Neural cell (in vitro differentiated cells): ENCODE data around the gene NTRK2.

ENCODE experiments used
- EP300 ChIP-seq: fragments of 450-650 bp; conservative IDR thresholded peaks from 2 replicates; pipeline ENCODE4 v1.6.1; 2014; ENCODE audit warnings: antibody characterized with exemption, mild to moderate bottlenecking, moderate library complexity; ENCODE audit not compliant: poor library complexity, severe bottlenecking
- EZH2 ChIP-seq: fragments of 200-600, 300-800 bp; shearing (Covaris generic), sonication (generic); IDR thresholded peaks from 2 replicates; pipeline ENCODE4 v1.6.1; 2014; ENCODE audit warnings: antibody characterized with exemption, low read length, borderline replicate concordance, mild to moderate bottlenecking; ENCODE audit not compliant: insufficient read depth, poor library complexity, severe bottlenecking
- MXI1 ChIP-seq: fragments of 450-650 bp; conservative IDR thresholded peaks from 2 replicates; pipeline ENCODE4 v1.6.1; 2014; ENCODE audit warnings: antibody characterized with exemption, mild to moderate bottlenecking; ENCODE audit not compliant: poor library complexity, severe bottlenecking
- POLR2AphosphoS5 ChIP-seq: IDR thresholded peaks from 2 replicates; pipeline ENCODE4 v1.6.1; 2012
- RAD21 ChIP-seq: fragments of 450-650 bp; conservative IDR thresholded peaks from 2 replicates; pipeline ENCODE4 v1.6.1; 2014; ENCODE audit warnings: antibody characterized with exemption, mild to moderate bottlenecking, moderate library complexity
- SMC3 ChIP-seq: fragments of 450-650 bp; conservative IDR thresholded peaks from 2 replicates; pipeline ENCODE4 v1.6.1; 2014; ENCODE audit warnings: antibody characterized with exemption, mild to moderate bottlenecking, moderate library complexity; ENCODE audit not compliant: poor library complexity
- TAF1 ChIP-seq: IDR thresholded peaks from 2 replicates; pipeline ENCODE4 v1.6.1; 2012; ENCODE audit warnings: low read depth
- TF ChIP-seq, protein P1 (sequence below): fragments of 450-650 bp; IDR thresholded peaks from 2 replicates; pipeline ENCODE4 v1.5.1; 2014; ENCODE audit warnings: antibody characterized with exemption, mild to moderate bottlenecking, moderate library complexity; ENCODE audit not compliant: poor library complexity, severe bottlenecking

DNA sequence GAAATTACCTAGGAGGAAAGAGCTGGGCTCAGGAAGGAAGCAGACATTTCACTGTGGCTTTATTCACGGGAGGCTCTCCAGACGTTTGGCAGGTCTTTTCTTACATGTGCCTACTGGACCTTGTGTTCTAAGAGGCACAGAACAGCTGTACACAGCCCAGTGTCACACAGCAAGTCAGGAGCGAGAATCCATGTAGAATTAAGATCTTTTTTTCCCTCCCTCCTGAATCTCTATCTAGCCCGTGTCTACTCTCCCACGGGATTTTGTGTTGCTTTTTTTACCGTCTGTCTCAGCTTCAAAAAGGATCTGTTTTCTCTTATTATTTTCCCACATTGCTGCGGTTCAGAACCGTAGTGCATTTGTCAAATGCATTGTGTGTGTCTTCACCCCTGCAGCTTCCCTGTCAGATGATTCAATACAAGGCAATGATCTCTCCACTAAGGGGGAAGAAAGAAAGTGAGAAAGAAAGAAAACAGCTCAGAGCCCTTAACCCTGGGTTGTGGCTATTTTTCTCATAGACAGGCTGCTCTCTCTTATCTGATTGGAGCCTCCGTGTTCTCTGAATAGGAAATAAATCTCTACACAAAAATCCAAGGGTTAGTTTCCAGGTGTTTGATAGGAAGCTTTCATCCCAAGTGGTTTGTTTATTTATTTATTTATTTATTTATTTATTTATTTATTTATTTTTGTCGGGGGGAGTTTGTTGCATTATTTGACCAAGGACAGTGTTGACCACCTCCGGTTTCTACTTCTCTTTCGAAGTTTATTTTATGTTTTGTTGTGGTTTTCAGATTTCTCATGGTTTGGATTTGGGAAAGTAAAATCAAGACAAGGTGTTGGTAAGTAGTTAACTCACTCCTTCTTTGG, 191.0 kb downstream of the NTRK2 start:
- TF ChIP-seq SMC3 (no peak), RAD21 (no peak), EP300 (peak; percentile 79), EZH2 (no peak), POLR2AphosphoS5 (peak; percentile 95), TAF1 (no peak), MXI1 (no peak)
- TF ChIP-seq, protein P1, sequence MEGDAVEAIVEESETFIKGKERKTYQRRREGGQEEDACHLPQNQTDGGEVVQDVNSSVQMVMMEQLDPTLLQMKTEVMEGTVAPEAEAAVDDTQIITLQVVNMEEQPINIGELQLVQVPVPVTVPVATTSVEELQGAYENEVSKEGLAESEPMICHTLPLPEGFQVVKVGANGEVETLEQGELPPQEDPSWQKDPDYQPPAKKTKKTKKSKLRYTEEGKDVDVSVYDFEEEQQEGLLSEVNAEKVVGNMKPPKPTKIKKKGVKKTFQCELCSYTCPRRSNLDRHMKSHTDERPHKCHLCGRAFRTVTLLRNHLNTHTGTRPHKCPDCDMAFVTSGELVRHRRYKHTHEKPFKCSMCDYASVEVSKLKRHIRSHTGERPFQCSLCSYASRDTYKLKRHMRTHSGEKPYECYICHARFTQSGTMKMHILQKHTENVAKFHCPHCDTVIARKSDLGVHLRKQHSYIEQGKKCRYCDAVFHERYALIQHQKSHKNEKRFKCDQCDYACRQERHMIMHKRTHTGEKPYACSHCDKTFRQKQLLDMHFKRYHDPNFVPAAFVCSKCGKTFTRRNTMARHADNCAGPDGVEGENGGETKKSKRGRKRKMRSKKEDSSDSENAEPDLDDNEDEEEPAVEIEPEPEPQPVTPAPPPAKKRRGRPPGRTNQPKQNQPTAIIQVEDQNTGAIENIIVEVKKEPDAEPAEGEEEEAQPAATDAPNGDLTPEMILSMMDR, result no peak
